Activated CD8-positive, alpha-beta memory T cell treated with anti-CD3 and anti-CD28 coated beads for 1 hour (primary cell): ENCODE measurements around the gene LRRC8D.

Source experiments
- DNase-seq, 2 donors: peaks; one replicate each; pipeline ENCODE4 v3.0.0-alpha.2; 2020; ENCODE audit warnings: low read depth in 1 of 2; ENCODE audit errors: extremely low read depth in 1 of 2

The LRRC8D gene

DNA sequence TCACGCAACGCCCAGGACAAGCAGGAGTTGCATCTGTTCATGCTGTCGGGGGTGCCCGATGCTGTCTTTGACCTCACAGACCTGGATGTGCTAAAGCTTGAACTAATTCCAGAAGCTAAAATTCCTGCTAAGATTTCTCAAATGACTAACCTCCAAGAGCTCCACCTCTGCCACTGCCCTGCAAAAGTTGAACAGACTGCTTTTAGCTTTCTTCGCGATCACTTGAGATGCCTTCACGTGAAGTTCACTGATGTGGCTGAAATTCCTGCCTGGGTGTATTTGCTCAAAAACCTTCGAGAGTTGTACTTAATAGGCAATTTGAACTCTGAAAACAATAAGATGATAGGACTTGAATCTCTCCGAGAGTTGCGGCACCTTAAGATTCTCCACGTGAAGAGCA is 113.6 kb downstream of the LRRC8D start:
- no peak for DNase-seq

DNA sequence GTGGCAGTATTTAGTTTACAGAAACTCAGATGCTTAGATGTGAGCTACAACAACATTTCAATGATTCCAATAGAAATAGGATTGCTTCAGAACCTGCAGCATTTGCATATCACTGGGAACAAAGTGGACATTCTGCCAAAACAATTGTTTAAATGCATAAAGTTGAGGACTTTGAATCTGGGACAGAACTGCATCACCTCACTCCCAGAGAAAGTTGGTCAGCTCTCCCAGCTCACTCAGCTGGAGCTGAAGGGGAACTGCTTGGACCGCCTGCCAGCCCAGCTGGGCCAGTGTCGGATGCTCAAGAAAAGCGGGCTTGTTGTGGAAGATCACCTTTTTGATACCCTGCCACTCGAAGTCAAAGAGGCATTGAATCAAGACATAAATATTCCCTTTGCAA is 114.4 kb downstream of the LRRC8D start:
- DNase-seq, result no peak

GRCh38 chr1:89936694-89937093 is 115.9 kb downstream of the LRRC8D start:
- no peak for DNase-seq

DNA sequence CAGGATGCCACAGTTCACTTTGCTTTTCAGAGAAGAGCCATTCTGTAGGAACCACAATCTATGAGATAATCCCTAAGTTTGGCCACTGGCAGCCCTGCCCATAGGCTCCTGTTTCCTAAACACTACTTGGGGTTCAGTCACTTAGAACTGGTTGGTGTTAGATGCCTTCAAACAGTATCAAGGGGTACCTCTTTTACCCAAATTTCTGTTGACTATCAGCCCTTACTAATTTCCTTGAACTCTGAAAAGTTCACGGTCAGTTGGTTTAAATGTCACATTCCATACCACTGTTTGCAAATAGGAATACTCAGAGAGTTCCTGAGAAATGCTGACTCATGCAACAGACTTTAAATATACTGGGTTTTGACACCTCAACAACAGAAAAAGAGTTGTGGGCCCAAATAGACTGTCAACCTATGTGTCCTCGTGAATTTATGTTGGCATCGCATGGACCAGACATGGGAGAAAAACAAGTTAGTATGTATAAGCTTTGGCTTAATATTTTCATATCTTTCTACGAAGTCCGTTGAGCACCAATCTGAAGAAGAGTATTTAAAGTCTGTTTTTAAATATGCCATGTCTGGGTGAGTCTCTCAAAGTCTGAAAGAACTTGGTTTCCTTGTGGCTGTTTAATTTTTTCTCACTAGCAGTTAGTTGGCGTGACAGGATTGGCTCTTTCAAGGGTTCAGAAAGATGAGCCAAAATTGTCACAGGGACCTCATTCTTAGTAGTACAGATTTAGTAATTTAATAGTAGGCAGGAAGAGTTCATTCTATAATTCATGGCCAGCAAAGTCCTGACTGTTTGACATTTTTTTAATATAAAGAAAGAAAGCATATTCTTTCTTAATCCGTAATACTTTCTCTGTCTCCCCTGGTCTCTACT is 117.6 kb downstream of the LRRC8D start:
- DNase-seq, result no peak

- DNase-seq, result no peak
Observed at GRCh38 chr1:89939059-89939570, 118.3 kb downstream of the LRRC8D start.

DNA sequence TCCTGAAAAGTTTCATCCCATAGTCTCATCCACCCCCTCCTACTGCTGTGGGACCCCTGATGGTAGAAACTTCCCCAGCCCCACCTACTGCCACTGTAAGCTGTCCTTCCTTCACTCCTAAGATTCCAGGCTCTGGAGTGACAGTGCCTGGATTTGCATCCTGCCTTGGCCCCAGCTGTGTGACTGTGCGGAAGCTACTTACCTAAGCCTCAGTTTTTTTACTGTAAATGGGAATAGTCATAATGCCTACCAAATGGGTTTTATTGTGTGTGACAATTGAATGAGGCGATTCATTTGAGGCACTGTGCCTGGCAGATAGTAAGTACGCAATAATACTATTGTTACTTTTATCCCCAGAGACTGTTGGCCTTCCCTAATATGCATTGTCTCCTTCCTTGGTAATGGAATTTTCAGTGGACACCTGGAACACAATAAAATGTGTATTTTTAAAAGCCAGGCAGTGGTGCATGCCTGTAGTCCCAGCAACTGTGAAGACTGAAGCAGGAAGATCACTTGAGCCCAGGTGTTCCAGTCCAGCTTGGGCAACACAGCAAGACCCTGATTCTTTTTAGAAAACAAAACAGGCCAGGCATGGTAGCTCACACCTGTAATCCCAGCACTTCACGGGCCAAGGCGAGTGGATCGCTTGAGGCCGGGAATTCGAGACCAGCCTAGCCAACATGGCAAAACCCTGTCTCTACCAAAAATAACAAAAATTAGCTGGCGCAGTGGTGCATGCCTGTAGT is 119.0 kb downstream of the LRRC8D start:
- no peak for DNase-seq

GRCh38 chr1:89941110-89941766 is 120.4 kb downstream of the LRRC8D start:
- DNase-seq, result no peak

DNA sequence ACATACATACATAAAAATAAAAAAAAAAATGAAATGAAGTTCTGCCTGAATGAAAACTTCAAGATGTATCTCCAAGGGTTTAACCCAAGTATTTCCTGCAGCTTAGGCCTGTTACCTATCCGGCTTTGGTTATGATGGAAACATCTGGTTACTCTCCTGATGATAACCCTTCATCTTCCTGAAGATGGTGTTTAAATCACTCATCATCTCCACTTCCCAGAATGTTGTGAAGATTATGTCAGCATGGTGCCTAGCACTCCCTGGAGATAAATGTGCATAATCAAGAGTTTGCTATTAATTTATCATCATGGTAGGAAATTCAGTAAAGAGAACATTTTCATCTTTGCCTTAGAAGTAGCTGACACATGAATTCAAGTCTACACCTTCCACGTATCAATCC is 121.2 kb downstream of the LRRC8D start:
- DNase-seq, result no peak

- DNase-seq, result no peak
Observed at GRCh38 chr1:89942825-89943658, 122.2 kb downstream of the LRRC8D start.

DNA sequence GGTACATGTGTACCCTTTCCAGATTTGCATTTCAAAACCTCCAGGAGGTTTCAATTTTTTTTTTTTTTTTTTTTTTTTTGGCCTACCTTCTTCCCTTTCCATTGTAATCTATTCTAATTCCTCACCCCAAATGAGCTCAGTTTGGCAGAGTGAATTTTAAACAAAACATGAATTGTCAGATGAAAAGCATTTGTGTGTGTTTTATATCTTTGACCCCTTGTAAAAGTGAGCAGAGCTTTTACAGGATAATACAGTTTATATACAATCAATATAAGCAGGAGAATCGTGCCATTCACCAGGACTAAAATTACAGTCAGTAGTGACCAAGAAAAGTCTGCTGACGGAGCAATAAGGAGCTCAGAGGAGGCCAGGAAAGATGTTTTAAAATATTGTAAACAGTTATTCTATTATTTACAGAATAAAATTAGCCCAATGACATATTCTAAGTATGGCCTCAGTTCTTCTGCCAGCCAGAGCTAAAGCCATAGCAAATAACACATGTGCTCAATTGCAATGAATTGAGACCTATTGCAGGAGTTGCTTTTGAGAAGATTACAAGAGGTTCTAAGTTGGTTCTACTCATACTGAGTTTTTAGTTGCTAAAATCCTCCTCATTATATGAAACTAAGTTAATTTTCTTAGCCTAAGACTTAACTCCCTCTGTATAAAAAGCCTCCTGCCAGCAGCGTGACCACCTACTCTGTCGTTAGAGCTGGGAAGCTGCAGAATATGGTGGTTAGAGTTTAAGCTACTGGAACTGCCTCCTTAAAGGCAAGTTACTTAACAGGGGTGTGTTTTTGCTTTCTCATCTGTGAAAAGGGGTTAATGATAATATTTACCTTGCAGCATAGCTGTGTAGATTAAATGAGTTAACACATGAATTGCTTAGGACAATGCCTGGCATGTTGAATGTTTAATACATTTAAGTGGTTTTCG is 123.3 kb downstream of the LRRC8D start:
- DNase-seq, result no peak

GRCh38 chr1:89945852-89946476 is 125.1 kb downstream of the LRRC8D start:
- DNase-seq, result no peak

GRCh38 chr1:89946532-89946931 is 125.7 kb downstream of the LRRC8D start:
- no peak for DNase-seq

GRCh38 chr1:89948722-89949345 is 128.0 kb downstream of the LRRC8D start:
- no peak for DNase-seq

DNA sequence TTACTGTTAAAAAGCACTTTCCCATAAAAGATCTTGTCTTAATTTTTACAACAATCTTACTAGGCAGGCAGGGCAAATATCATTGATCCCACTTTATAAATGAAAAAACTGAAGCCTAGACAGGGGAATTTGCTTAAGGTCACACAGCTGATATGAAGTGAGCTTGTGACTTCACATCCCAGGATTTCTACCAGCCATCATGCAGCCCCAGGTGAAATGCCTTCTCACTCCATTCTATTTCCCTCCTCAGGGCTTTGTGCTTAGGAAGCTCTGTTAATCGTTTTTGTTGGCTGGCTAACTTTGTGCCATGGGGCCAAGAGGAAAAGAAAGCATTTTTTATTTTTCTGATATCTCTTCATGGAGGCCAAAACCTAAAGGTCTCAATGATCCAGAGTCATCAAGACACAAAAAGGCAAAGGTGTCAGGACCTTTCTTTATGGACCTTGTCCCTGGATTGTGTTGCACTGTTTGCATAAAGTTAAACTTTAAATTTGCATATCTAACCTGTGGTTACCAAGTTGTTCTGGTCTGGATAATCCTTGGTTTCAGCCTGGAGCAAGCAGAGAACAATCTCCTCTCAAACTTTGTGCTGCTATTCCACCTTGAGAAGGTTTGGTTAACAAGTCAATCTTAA is 129.3 kb downstream of the LRRC8D start:
- DNase-seq, result no peak

- no peak for DNase-seq
Observed at GRCh38 chr1:89950703-89951102, 129.9 kb downstream of the LRRC8D start.

DNA sequence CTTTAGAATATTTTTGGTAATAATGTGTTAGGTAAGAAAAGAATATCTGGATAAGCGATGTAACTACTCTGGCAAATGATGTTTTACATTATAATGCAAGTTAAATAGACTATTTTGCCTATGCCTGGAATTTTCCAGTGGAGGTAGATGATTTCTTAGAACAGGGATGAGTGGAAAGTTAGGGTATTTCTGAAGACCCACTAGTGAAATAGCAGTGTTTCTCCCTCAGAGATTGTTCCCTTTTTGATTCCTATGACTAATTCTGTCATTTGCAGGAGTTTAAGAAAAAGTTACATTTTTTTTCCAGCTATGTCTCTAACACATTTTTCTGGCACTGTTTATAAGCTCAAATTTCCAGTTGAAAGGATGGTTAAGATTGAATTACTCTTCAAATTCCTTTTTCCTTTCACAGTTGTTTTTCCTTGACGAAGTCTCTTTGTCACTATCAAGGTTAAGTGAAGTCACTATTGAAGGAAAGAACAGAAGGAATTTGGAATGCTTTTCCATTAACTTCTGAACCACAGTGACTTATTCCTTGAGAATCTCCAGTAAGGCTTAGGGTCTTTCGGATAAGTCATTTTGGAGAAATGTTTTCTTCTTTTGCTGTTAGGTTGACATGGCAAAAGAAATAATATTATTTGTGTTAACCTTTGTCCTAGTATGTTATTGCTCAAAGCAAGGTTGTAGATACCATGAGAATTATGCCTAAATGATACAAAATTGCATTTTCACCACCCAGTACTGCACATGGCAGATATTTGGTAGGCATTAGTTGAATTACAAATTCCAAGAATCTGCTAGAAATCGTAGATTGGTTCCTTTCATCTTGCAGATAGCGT is 131.2 kb downstream of the LRRC8D start:
- DNase-seq, result no peak

DNA sequence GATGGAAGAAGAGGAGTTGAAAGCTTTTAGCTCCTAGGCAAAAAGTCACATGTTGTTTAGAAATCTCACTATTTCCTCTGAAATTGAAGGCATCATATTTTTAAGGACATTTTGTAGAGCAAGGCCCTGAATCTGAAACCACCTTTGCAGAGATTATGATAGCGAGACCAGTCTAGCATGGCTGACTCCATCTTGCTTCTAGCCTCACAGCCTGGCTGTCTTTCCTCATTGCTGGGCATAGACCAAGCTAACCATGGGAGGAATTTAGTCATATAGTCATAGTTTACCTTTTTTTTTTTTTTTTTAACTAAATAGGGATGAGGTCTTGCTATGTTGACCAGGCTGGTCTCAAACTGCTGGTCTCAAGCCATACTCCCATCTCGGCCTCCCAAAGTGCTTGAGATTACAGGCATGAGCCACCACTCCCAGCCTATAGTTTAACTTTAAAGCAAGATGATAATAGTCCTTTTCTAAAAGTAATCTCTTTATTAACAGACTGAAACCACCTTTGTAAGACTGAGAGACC is 131.8 kb downstream of the LRRC8D start:
- no peak for DNase-seq
